ENCODE results near the gene WFDC1. TPM values are rescaled to one million over a fixed set of nuclear protein-coding genes. Genes with fewer than 3 reads are reported as not detected.

Gene WFDC1
- total RNA-seq, 1 experiment from 2014 or later, result not detected

- Histone ChIP-seq H3K36me3 (ENCODE audit: control insufficient read depth, insufficient read depth, low read length) (no peaks in the 10 kb centered on the region), H3K27ac (ENCODE audit: low read length) (no peak overlapping the region), H3K9me3 (ENCODE audit: control insufficient read depth, insufficient read depth, low read depth, low read length) (no peaks in the 10 kb centered on the region), H3K4me3 (ENCODE audit: low read depth in 2 of 2, low read length in 2 of 2) (no peak overlapping the region), H3K27me3 (ENCODE audit: control insufficient read depth, insufficient read depth, low read length) (no peaks in the 10 kb centered on the region; the same call in 1 of the 2 replicates), H3K4me1 (ENCODE audit: control insufficient read depth, insufficient read depth, low read length) (no peaks in the 10 kb centered on the region)
- ChIA-PET POLR2A (no interaction called here), CTCF (no interaction called here)
- ATAC-seq (no peak), DNase-seq (ENCODE audit: low read depth, low spot score) (no peak)
- no TSS peak for BruUV-seq (replicated peaks)
- in situ Hi-C loops (cut with HindIII; ENCODE audit: low pct_unique_long_range_greater_than_20kb, low sequenced_read_pairs), result no loop called here
- no peak for TF ChIP-seq POLR2AphosphoS5 (IDR thresholded peaks at IDR 0.05; ENCODE audit: low read depth, low read length)
- no peak for TF ChIP-seq CTCF (IDR thresholded peaks at IDR 0.05)
- TF ChIP-seq TCF7L2 (IDR thresholded peaks at IDR 0.05; ENCODE audit: low read depth, low read length), result no peak
- TF ChIP-seq SIN3A (IDR thresholded peaks at IDR 0.05; ENCODE audit: borderline replicate concordance, insufficient read depth, low read depth, low read length), result no peak
- TF ChIP-seq REST (IDR thresholded peaks at IDR 0.05; ENCODE audit: insufficient read depth in 1 of 2, low read depth in 2 of 2, low read length in 1 of 2), result no peak
- intact Hi-C loops (cut with micrococcal nuclease; ENCODE audit: unreplicated experiment), result no loop called here
Measured at GRCh38 chr16:84278968-84279367, 15.7 kb upstream of the WFDC1 start.

GRCh38 chr16:84279881-84280280 lies 14.8 kb upstream of the WFDC1 start:
- POLR2A ChIA-PET, result no interaction called here
- no peaks in the 10 kb centered on the region for H3K36me3 ChIP-seq (ENCODE audit: control insufficient read depth, insufficient read depth, low read length)
- H3K27ac ChIP-seq (ENCODE audit: low read length), result no peak overlapping the region
- no peak overlapping the region for H3K4me3 ChIP-seq (ENCODE audit: low read depth in 2 of 2, low read length in 2 of 2)
- CTCF ChIA-PET, result no interaction called here
- DNase-seq (ENCODE audit: low read depth, low spot score) (no peak), ATAC-seq (no peak)
- no peak for TF ChIP-seq POLR2AphosphoS5 (IDR thresholded peaks at IDR 0.05; ENCODE audit: low read depth, low read length)
- TF ChIP-seq REST (IDR thresholded peaks at IDR 0.05; ENCODE audit: insufficient read depth in 1 of 2, low read depth in 2 of 2, low read length in 1 of 2), result no peak
- no peak for TF ChIP-seq SIN3A (IDR thresholded peaks at IDR 0.05; ENCODE audit: borderline replicate concordance, insufficient read depth, low read depth, low read length)
- TF ChIP-seq TCF7L2 (IDR thresholded peaks at IDR 0.05; ENCODE audit: low read depth, low read length), result no peak
- TF ChIP-seq CTCF (IDR thresholded peaks at IDR 0.05), result no peak
- no peaks in the 10 kb centered on the region for H3K9me3 ChIP-seq (ENCODE audit: control insufficient read depth, insufficient read depth, low read depth, low read length)
- BruUV-seq (replicated peaks), result no TSS peak
- no peaks in the 10 kb centered on the region; the same call in 1 of the 2 replicates for H3K27me3 ChIP-seq (ENCODE audit: control insufficient read depth, insufficient read depth, low read length)
- intact Hi-C loops (cut with micrococcal nuclease; ENCODE audit: unreplicated experiment), result no loop called here
- in situ Hi-C loops (cut with HindIII; ENCODE audit: low pct_unique_long_range_greater_than_20kb, low sequenced_read_pairs), result no loop called here
- H3K4me1 ChIP-seq (ENCODE audit: control insufficient read depth, insufficient read depth, low read length), result no peaks in the 10 kb centered on the region

All from Panc1 (cell line).